AG08396 (cell line): Measurements from ENCODE around the gene DMRTA2.
A peak's percentile ranks its signal among the peaks of the same experiment; 100 is the strongest.
"Not testable (repeated sequence)": the region's sequence is repeated elsewhere in the genome, so short reads cannot be mapped to it uniquely, and the experiment has no call there.

Experiments used
- DNase-seq: peaks from one replicate; pipeline ENCODE4 v3.0.0; 2012; ENCODE audit warnings: low spot score, mixed read lengths

The DMRTA2 gene

DNA sequence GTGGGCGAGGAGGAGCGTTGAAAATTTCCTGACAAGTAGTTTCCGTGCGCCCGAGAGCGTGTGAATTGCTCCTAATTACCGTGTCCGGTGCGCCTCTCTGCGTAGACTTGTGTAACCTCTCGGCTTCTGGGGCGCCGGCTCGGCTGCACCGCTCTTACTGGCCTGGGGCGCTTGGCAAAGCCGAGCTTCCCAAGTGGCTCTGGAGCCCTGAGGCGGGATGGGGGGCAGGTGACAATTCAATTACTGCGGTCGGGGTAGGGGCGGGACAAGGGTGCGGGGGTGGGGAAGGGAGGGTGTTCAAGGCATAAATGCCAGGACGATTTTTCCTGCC, 392 bp upstream of the DMRTA2 start:
- DNase-seq, result no peak

DNA sequence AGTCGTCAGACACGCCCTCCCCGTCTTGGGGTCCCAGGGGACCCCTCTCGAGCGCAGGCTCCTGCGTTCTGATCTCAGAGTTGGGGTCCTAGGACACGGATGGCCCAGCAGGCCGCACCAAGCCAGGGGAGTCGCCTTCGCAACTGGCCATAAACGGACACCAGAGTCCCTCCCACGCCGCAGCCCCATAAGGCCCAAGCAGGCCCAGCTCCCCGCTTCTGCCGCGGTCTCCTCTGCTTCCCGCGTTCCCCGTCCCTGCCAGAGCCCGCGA, 633 bp downstream of the DMRTA2 start:
- DNase-seq, result no peak

DNA sequence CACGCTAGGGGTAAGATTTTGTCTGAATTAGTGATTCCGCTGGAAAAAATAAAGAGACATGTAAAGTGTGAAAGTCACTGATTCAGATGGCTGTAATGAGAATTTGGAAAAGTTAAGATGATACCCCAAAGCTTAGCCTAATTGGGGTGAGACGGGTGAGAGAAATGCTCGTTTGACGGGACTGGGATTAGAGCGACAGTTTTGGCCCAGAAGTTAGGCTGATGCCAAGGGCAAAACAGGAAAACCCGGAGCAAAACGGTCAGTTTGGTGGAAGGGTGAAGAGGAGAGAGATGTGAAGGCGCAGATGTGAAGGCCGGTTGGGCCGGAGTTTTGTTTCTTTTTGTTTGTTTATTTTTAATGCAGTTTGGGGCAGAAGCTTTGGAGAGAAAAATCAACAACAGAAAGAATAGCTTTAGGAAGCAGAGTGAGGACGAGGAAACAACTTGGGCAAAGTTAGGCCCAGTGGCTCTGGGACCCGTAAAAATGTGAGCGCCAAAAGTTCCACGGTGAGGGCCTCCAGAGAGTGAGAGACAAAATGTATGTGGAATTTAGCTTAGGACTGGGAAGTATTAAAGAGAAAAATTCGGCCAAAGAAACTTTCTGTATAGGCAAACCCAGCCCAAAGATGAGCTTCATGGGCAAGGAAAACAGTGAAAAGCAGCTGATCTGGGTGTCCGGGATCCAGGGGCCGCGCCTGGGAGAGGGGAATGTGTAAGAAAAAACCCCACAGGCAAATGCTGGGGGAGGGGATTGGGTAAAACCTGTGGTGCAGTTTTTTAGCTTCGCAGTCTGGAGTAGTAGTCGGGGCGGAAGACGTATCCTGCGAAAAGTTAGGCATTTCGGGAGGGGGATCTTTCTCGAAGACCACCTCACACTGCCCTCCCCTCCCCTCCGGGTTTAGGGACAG, 1.2 kb downstream of the DMRTA2 start:
- peak; percentile 28 for DNase-seq

DNA sequence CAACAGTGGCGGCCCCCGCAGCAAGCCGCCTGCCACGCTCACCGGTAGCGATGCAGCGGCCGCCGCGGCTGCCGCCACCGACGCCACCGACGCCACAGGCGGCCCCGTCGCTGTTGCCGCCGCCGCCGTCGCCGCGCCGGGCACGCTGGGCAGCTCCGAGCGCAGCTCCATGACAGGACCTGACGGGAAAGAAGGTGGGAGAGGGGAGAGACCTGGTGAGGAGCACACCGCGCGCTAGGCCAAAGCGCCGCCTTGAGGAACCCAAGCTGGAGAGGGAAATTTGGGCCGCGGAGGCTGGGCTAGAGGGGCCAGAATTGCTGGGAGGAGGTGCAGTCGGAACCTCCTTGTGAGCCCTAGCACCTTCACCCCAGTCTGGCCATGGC, 1.9 kb downstream of the DMRTA2 start:
- no peak for DNase-seq

DNA sequence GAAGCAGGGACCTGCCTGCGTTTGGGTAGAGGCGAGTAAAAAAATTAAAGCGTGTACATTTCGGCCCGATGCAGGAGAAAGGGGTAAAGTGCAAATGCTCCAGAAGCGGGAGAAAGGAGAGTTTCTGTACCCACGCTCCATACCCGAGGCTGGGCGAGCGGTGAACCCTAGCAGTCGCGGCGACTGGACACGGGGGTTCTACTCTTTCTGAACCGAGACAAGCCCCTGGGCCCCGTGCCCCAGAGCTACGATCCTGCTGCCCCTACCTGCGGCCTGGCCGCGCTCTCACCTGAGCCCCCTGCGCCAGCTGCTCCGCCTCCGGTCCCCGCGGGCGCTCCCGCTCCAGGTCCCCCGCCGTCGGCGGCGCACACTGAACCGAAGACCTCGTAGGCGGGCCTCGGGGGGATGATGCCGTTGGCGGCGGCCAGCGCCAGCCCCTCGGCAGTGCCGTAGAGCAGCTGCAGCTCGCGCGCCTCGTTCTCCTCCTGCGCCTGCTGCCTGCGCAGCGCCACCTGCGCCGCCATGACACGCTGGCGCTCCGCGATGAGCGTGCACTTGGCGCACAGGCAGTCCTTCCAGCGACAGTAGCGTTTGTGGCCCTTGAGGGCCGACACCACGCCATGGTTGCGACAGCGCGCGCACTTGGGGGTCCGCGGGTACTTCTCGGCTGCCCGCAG, 2.4 kb downstream of the DMRTA2 start:
- DNase-seq, result no peak

DNA sequence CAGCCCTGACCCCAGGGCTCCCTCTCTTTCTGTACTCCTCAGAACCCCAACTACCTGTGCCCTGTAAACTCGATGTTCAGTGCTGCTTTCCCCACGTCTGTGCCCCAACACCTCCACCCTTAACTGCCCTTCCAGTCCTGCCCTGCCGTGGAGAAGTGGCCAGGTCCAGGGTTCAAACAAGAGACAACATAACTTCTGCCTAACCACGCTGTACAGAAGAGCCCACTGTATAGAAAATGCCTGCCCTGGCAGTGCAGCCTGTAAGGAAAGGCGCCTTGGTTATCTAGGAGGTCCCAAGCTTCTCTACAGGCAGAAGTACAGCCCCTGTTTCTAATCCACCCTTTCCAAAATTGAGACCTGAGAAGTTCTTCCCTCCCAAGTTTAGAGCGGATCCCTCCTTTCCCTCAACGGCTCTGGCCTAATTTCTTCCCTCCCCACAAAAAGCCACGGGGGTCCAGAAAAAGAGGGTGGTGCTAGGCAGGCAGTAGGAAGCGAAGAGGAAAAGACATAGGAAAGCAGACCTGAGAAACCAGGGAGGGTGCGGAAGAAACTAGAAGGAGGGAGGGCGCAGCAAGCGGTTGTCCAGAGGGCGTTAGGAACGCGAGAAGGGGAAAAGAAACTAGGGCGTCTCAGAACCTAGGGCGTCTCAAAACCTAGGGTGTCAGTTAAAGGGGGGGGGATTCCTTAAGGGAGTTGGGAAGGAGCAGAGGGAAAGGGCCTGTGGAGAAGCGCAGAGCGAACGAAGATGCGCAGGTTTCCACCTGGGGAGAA, 3.2 kb downstream of the DMRTA2 start:
- peak; percentile 14 for DNase-seq

DNA sequence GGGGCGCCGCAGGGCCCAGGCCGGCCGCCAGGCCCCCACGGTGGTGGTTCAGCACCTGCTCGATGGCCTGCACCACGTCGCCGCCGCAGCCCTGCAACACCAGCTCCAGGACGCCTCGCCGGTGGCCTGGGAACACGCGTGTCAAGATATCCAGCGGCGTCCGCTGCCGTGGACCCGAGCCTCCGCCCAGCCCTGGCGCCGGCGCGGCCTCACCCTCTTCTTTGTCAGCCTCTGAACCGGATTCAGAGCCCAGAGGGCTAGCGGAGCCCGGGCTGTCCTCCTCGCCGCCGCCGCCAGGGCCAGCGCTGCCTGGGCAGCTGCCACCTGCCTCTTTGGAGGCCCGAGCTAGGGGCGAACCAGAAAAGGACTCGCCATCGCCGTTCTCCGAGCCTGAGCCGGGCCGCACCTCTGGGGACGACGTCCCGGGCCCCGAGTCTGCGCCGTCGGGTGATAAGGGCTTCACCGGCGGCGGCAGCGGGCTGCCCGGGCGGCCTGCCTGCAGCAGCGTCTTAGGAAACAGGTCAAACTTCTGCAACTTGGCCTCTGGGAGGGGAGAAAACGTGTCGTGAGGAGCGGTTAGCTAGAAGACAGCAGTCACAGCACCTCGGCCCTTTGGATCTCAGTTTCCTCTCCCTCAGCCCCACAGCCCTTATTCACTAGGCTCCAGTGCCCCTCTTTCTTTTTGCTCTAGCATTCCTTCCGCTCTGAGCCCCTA, 3.9 kb downstream of the DMRTA2 start:
- DNase-seq, result peak; percentile 53

DNA sequence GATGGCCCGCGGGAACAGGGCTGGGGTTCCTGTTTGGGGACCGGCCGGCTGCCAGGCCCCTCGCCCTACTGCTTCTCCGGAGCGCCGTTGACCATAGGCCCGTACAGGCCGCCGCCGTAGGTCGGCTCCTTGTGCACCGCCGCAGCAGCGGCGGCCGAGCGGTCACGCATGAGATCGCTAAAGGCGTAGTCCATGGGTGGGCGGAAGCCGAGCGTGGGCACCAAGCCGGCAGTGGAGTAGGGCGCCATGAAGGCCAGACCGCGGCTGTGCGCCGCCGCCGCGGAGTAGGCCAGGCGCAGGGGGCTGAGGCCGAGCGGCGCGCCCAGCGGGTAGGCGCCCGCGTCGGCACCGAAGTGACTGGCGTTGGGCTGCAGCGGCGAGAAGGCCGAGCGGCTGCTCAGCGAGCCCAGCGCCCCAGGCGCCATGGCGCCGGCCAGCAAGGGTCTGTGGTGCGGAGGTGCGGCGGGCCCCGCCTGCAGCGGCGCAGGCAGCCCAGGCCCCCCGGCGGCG, 4.6 kb downstream of the DMRTA2 start:
- peak; percentile 21 for DNase-seq

DNA sequence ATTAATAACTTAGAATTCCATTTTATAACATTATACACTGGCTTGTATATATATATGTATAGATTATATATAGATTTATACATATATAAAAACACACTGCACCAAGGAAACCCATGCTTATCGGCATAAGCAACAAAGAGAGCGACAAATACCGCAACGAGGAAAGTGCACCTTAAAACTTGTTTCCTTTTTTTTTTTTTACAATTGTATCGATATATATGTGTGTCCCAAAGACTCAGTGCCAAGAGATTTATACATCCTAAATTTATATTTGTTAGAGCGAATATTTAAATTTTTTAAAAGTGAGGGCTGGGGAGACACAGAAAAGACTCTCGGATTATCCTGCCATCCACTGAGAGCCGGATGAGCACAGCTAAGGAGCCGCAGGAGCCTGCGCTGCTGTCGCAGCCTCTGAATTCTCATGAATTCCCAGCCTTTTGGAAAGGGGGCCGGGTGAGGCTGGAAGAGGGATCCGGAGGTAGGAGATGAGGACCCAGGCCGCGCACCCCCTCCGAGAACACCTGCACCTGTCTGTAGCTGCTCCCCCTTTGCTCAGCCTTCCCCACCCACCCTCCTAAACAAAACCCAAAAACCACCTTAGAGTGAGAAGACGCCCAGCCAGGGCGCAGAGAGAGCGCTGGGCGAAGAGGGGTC, 5.2 kb downstream of the DMRTA2 start:
- no peak for DNase-seq

DNA sequence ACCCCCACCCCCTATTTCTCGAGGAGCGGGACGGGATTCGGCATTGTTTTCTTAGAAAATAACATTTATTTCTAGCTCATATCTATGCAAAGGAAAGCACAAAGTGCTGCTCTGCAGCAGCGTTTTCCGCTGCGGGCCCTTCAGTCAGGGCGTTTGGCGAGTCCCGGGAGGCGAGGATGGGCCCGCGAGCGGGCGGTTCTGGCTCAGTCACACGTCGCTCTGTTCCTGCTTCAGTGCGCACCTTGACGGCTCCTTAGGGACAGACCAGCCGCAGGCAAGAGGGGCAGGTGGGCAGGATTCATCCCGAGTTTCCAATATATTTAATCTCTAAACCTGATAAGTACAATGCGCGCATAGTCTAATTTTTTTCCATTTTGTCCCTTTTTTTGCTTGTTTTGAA, 5.7 kb downstream of the DMRTA2 start:
- DNase-seq, result no peak

DNA sequence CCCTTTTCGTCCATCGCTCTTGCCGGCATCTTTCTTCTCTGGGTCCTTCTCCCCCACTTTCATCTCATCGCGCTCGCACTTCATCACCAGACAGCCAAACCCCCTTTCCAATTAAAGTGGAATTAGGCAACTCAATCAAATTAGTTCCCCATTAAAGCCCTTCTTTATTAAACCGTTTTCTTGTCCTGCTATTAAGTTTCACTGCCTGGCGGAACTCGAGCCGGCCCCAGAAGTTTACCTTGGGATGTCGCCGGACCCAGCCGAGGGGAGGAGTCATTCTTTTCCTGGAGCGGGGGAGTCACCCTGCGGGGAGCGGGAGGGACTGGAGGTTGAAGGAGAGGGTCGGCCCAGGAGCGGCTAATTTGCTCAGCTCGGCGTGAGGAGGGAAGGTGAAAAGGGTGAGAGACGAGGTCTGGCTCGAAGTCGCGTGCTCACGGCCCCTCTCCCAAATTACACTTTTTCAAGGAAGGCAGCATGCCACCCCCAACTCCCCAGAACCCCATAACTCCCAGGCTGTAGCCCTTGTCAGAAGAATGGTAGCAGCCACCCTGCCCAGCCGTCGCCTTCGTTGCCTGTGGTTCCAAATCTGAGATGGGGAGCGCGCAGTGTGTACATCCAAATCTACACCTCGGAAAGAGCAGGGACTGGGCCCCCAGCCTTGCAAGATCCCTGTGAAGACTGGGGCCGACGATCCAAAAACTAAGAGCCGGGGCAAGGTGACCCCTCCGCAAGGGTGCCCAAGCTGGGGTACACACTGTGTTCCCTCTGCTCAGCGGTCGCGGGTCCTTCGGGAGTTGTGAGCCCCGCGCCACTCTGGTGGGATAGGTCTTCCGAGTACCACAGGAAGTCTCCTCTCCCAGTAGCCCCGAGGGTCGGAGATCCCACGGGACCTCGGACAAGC, 6.4 kb downstream of the DMRTA2 start:
- DNase-seq, result peak; percentile 33

DNA sequence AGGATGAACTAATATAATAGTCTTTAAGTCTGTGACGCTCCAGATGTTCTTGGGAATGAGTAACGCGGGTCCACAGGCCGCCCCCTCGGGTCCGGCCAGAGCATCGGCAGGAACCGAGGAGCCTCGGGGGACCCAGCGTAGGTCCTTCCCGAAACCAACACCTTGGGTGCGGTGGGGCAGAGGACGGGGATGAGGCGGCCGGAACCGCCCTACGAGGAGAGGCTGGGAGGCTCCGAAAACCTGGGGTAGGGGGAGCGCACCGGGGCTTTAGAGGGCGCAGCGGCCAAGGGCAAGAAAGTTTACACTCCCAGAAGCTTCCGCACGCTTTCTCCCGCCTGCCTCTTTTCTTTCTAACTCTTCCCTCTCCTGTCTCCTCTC, 7.1 kb downstream of the DMRTA2 start:
- peak; percentile 12 for DNase-seq

DNA sequence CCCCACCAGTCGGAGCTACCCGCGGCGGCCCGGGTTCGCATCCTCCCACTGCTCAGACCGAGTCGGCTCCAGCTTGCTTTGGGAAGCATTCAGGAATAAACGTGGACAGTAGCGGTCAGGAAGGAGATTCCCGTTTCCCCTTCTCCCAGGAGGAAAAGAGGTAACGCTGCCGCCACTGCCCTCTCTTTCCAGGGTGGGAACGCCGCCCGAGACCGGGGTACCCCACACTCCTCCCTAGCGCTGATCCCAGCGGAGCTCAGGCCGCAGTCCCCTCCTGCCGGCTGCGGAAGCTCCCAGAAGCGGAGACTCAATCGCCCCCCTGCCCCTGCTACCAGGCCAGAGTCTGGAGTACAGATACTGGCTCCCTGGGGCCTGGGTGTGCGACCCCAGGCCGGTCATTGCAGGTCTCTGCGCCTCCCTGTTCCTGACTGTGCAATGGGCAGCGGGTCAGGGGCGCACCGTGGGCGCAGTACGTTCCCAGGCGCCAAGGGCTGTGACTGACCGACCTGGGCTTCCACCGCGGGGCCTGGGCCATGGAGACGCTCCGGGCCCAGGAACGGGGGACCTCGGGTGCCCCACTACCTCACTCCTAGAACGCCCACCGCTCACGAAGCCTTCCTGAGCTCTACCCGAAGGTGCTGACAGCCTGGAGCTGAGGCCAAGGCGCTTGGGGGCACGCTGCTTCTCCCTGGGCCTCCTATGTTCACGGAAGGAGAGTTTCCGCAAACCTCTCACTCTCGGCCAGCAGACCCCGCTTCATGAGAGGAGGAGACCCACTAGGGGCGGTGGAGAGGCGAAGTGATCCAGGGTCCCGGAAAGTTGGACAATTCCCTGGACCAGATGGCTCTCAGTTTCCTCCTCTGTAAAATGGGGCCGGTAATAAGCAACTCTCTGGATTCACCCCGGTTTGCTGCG, 7.8 kb downstream of the DMRTA2 start:
- DNase-seq, result no peak

DNA sequence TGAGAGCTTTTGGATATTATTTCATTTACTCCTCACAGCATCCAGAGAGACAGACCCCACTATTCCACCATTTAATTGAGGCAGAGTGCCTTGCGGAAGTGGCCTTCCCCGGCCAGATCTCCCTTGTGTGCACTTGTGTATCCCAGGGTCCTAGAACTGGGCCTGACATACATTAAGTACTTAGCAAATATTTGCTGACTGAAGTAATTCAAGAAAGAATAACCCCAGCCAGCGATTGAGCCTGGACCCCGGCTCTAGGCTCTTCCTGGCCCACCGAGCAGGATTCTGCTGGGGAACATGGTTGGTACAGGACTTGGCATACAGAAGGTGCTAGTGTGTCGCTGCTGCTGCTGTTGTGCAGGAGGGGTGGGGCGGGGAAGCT, 8.4 kb downstream of the DMRTA2 start:
- DNase-seq, result no peak

DNA sequence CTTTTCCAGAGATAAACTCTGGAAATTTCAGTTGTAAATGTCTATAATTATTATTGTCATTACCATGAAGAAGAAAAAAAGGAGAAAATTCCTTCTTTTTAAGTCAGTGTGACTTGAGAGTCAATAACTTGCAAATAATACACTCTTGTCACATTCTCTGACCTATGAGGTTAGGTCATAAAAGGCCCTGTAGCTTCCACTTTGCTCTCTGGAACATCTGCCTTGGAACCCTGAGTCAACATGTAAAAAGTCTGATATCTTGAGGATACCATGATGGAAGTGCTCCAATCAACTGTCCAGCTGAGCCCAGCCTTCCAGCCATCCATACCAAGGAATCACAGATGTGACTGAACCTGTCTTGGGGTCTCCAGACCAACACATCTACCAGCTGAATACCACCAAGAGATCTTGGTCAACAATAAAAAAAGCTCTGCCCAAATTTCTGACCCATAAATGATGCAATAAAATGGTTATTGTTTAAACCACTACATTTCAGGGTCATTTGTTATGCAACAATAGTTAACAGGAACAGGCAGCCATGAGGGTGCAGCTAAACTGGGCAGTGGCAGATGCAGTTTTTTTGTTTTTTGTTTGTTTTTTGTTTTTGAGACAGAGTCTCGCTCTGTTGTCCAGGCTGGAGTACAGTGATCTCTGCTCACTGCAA, 10.3 kb downstream of the DMRTA2 start:
- DNase-seq, result no peak

DNA sequence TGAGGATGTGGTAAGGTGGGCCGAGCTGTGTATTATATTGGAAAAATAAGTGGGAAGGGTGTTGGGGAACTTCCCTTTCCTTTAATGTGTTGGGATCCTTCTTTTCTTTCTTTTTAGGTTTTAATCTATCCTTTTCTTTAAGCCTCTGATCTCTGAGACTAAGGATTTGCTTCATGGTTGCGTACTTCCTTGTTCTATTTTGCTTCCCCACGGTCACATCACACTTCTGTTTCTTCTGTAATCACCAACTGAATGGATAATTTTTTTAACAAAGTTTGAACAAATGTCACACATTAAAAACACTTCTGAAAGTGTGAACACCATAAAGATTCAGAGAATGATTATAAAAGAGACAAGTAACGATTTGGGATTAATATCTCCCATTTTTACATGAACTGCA, 17.4 kb downstream of the DMRTA2 start:
- no peak for DNase-seq

DNA sequence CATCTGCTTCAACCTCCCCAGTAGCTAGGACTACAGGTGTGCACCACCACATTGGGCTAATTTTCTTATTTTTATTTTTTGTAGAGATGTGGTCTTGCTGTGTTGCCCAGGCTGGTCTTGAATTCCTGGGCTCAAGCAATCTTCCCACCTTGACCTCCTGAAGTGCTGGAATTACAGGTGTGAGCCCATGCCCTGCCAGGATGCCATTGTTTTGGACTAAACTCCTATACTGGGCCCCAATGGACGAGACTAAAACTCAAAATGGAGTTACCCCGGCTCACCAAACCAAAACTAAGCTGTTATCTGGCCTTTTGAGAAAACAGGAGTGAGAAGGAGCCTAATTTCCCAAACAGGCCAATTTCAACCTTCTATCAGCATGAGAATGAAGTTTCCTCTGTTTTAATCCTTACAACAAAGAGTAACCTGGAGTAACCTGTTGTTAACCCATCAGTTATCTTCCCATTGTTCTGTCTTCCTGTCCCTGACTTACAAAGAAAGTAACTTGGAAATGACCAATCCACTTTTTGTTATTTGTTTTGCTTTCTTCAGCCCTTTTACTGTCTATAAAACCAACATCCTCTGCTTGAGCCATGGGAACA, 29.6 kb downstream of the DMRTA2 start:
- no peak for DNase-seq

DNA sequence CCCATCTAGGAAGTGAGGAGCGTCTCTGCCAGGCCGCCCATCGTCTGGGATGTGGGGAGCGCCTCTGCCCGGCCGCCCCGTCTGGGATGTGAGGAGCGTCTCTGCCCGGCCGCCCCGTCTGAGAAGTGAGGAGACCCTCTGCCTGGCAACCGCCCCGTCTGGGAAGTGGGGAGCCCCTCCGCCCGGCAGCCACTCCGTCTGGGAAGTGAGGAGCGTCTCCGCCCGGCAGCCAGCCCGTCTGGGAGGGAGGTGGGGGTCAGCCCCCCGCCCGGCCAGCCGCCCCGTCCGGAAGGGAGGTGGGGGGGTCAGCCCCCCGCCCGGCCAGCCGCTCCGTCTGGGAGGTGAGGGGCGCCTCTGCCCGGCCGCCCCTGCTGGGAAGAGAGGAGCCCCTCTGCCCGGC, 41.7 kb downstream of the DMRTA2 start:
- DNase-seq, result not testable (repeated sequence)

DNA sequence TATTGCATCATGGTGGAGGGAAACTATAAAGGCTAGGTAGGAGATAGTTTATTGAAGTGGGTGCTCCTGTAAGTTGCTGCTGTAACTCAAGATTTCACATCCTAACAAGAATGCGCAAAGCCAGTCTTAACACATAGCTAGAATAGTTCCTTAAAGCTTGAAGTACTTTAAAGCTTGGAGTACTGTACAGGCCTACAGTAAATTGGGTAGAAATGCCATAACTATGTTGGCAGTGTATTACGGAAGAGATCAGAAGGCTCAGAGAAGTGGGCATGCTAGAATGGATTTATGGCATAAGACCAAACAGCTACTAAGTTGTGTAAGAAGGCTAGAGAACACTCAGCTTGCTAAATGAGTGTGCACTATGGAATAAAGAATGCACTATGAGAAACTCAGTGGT, 44.5 kb downstream of the DMRTA2 start:
- DNase-seq, result no peak
